ENCODE measurements around the gene CDC42BPB.

The CDC42BPB gene

GRCh38 chr14:102905116-102906108, 151.9 kb downstream of the CDC42BPB start:
- H3K36me3 ChIP-seq (ENCODE audit: control insufficient read depth, insufficient read depth, low read length): peaks cover 36% of the 10 kb centered on the region
- no peaks in the 10 kb centered on the region for H3K27me3 ChIP-seq (ENCODE audit: control insufficient read depth, insufficient read depth, low read length)
- no peak overlapping the region for H3K27ac ChIP-seq (ENCODE audit: low read depth, low read length)
- H3K4me3 ChIP-seq (ENCODE audit: low read depth, low read length): no peak overlapping the region
- peaks cover 14% of the 10 kb centered on the region for H3K9me3 ChIP-seq (ENCODE audit: control insufficient read depth, insufficient read depth, low read depth, low read length)
- no peak overlapping the region for H3K9ac ChIP-seq (ENCODE audit: low read length)
- H3K4me1 ChIP-seq (ENCODE audit: control insufficient read depth, insufficient read depth, low read length): no peaks in the 10 kb centered on the region

- peaks cover 14% of the 10 kb centered on the region for H3K9me3 ChIP-seq (ENCODE audit: control insufficient read depth, insufficient read depth, low read depth, low read length)
- no peaks in the 10 kb centered on the region for H3K4me1 ChIP-seq (ENCODE audit: control insufficient read depth, insufficient read depth, low read length)
- peaks cover 37% of the 10 kb centered on the region for H3K36me3 ChIP-seq (ENCODE audit: control insufficient read depth, insufficient read depth, low read length)
- H3K27ac ChIP-seq (ENCODE audit: low read depth, low read length): peak overlapping the region; percentile 32; the same call in 1 of the 2 replicates
- no peaks in the 10 kb centered on the region for H3K27me3 ChIP-seq (ENCODE audit: control insufficient read depth, insufficient read depth, low read length)
- no peak overlapping the region for H3K4me3 ChIP-seq (ENCODE audit: low read depth, low read length)
- H3K9ac ChIP-seq (ENCODE audit: low read length): no peak overlapping the region
These were observed 153.3 kb downstream of the CDC42BPB start for GRCh38 chr14:102903889-102904512.

GRCh38 chr14:102903248-102903888, 154.0 kb downstream of the CDC42BPB start:
- Histone ChIP-seq H3K4me1 (ENCODE audit: control insufficient read depth, insufficient read depth, low read length) (no peaks in the 10 kb centered on the region), H3K27me3 (ENCODE audit: control insufficient read depth, insufficient read depth, low read length) (no peaks in the 10 kb centered on the region), H3K9ac (ENCODE audit: low read length) (no peak overlapping the region), H3K27ac (ENCODE audit: low read depth, low read length) (peak overlapping the region; percentile 32; the same call in 1 of the 2 replicates), H3K4me3 (ENCODE audit: low read depth, low read length) (no peak overlapping the region), H3K36me3 (ENCODE audit: control insufficient read depth, insufficient read depth, low read length) (peaks cover 37% of the 10 kb centered on the region), H3K9me3 (ENCODE audit: control insufficient read depth, insufficient read depth, low read depth, low read length) (peaks cover 14% of the 10 kb centered on the region)

DNA sequence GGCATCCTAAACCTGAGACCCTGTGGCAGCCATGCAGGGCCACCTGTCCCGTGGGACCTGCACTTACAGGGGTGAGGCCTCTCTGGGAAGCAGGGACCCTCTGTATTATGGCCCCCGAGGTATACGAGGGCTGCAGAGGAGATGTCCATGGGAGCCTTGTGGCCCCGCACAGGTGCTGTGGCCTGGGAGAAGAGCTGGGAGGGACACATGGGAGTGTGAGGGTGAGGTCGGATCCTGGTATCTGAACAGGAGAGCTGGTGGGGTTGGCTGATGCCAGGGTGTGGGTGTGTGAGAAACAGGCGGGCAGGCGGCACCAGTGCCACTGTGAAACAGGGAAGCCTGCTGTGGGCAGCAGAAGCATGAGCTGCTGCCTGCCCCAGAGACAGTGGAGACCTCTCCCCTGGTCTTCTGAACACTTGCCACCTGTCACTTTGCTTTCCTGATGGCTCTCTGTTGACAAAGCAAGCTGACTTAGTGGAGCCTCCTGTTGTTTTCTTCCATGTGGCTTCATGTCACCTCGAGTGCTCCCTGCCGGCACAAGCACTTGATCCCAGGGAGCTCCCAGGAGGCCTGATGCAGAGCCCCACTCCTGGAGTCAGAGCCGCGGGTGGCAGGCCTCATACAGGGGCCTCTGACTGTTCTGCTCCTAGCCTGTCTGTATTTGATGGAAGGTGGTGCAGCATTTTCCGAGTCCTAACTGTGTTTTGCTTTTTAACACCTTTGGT, 154.7 kb downstream of the CDC42BPB start:
- no peaks in the 10 kb centered on the region for H3K4me1 ChIP-seq (ENCODE audit: control insufficient read depth, insufficient read depth, low read length)
- H3K4me3 ChIP-seq (ENCODE audit: low read depth, low read length): no peak overlapping the region
- no peak overlapping the region for H3K27ac ChIP-seq (ENCODE audit: low read depth, low read length)
- no peaks in the 10 kb centered on the region for H3K27me3 ChIP-seq (ENCODE audit: control insufficient read depth, insufficient read depth, low read length)
- peaks cover 36% of the 10 kb centered on the region for H3K36me3 ChIP-seq (ENCODE audit: control insufficient read depth, insufficient read depth, low read length)
- no peak overlapping the region for H3K9ac ChIP-seq (ENCODE audit: low read length)
- H3K9me3 ChIP-seq (ENCODE audit: control insufficient read depth, insufficient read depth, low read depth, low read length): peaks cover 13% of the 10 kb centered on the region

DNA sequence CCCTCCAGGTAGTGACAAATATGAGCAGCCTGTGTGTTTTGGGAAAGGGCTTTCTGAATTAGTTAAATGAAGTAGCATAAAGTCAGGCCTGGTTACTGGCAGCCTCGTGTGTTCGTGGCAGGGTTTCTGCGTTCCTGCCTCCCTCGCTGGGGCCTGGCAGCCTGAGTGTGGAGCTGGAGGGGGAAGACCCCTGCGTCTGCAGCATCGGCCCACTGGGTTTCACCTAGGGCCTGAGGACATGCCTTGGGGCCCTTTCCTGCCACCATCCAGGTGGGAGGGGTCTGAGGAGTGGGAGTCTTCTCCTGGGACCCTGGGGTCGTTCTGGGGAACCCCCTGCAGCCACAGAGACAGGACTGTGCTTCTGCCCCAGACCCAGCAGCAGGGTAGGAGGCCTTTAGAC, 155.3 kb downstream of the CDC42BPB start:
- Histone ChIP-seq H3K4me1 (ENCODE audit: control insufficient read depth, insufficient read depth, low read length) (no peaks in the 10 kb centered on the region), H3K27ac (ENCODE audit: low read depth, low read length) (no peak overlapping the region; the same call in 1 of the 2 replicates), H3K9me3 (ENCODE audit: control insufficient read depth, insufficient read depth, low read depth, low read length) (peaks cover 8% of the 10 kb centered on the region), H3K36me3 (ENCODE audit: control insufficient read depth, insufficient read depth, low read length) (peaks cover 31% of the 10 kb centered on the region), H3K4me3 (ENCODE audit: low read depth, low read length) (no peak overlapping the region), H3K27me3 (ENCODE audit: control insufficient read depth, insufficient read depth, low read length) (no peaks in the 10 kb centered on the region), H3K9ac (ENCODE audit: low read length) (no peak overlapping the region)

DNA sequence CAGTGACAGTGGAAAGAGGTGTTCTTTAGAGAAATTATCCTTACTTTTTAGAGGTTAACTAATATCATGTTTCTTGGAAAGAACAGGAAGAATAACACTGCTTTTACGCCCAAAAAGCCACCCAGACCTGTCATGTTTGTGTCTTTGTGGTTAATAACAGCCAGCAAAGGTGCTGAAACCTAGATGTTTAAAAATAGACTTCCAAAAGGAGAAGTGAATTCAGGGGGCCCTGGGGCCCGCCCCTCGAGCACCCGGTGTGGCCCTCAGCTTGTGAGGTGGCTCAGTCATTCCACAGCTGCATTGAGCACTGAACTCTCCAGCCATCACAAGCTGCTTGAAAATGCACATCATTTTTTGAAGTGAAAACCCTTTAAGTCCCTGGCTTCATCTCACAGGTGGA, 155.7 kb downstream of the CDC42BPB start:
- no peaks in the 10 kb centered on the region for H3K27me3 ChIP-seq (ENCODE audit: control insufficient read depth, insufficient read depth, low read length)
- peaks cover 27% of the 10 kb centered on the region for H3K36me3 ChIP-seq (ENCODE audit: control insufficient read depth, insufficient read depth, low read length)
- no peaks in the 10 kb centered on the region for H3K4me1 ChIP-seq (ENCODE audit: control insufficient read depth, insufficient read depth, low read length)
- H3K4me3 ChIP-seq (ENCODE audit: low read depth, low read length): no peak overlapping the region
- H3K27ac ChIP-seq (ENCODE audit: low read depth, low read length): no peak overlapping the region
- H3K9ac ChIP-seq (ENCODE audit: low read length): no peak overlapping the region
- H3K9me3 ChIP-seq (ENCODE audit: control insufficient read depth, insufficient read depth, low read depth, low read length): peaks cover 4% of the 10 kb centered on the region

DNA sequence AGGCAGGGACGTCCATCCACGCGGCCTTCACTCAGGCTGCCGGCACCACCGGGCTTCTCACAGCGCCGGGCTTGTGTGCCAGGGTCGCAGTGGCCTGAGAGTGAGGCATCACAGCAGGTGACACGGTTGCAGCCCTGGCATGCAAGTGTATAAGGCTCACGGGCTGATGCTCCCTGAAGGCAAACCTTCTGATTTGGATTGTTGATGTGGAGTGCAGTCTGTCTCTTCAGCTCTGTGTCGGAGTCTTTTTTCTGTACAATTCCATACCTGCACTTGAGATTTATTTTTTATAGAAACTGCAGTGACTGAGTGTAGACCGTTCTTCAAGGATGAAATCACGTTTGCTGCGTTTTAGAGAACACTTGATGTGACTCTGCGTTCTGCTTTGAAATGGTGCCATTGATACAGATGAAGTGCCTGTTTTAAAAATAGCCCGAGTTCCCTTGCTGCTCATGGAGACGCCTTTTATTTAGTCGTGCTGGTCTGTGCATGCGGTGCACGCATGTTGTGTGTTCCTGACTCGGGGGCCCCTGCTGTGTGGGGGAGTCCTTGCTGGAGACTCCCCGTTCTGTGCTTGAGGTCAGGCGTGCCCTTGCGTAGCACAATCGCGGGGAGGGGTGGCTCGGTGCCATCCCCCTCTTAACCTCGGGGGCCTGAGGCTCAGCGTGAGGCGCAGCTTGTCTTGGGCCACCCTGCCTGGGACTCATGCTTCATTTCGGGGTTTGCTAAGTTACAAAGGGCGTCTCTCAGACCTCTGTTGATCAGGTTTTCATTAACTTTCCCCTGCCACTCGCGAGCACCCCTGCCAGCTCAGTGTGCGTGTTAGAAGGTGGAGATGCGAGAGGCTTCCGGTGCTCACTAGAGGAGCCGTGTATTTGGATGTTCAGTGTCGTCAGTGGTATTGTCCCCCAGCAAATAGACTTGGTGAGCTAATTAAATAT, 156.4 kb downstream of the CDC42BPB start:
- Histone ChIP-seq H3K9ac (ENCODE audit: low read length) (no peak overlapping the region), H3K4me3 (ENCODE audit: low read depth, low read length) (no peak overlapping the region), H3K36me3 (ENCODE audit: control insufficient read depth, insufficient read depth, low read length) (peaks cover 22% of the 10 kb centered on the region), H3K27me3 (ENCODE audit: control insufficient read depth, insufficient read depth, low read length) (no peaks in the 10 kb centered on the region), H3K27ac (ENCODE audit: low read depth, low read length) (no peak overlapping the region), H3K4me1 (ENCODE audit: control insufficient read depth, insufficient read depth, low read length) (no peaks in the 10 kb centered on the region), H3K9me3 (ENCODE audit: control insufficient read depth, insufficient read depth, low read depth, low read length) (no peaks in the 10 kb centered on the region; the same call in 1 of the 2 replicates)

- peaks cover 14% of the 10 kb centered on the region; the same call in 1 of the 2 replicates for H3K36me3 ChIP-seq (ENCODE audit: control insufficient read depth, insufficient read depth, low read length)
- H3K4me3 ChIP-seq (ENCODE audit: low read depth, low read length): no peak overlapping the region
- no peak overlapping the region for H3K27ac ChIP-seq (ENCODE audit: low read depth, low read length)
- no peaks in the 10 kb centered on the region for H3K4me1 ChIP-seq (ENCODE audit: control insufficient read depth, insufficient read depth, low read length)
- H3K9me3 ChIP-seq (ENCODE audit: control insufficient read depth, insufficient read depth, low read depth, low read length): no peaks in the 10 kb centered on the region
- H3K9ac ChIP-seq (ENCODE audit: low read length): no peak overlapping the region
- no peaks in the 10 kb centered on the region for H3K27me3 ChIP-seq (ENCODE audit: control insufficient read depth, insufficient read depth, low read length)
These were observed 157.8 kb downstream of the CDC42BPB start for GRCh38 chr14:102899516-102899900.

DNA sequence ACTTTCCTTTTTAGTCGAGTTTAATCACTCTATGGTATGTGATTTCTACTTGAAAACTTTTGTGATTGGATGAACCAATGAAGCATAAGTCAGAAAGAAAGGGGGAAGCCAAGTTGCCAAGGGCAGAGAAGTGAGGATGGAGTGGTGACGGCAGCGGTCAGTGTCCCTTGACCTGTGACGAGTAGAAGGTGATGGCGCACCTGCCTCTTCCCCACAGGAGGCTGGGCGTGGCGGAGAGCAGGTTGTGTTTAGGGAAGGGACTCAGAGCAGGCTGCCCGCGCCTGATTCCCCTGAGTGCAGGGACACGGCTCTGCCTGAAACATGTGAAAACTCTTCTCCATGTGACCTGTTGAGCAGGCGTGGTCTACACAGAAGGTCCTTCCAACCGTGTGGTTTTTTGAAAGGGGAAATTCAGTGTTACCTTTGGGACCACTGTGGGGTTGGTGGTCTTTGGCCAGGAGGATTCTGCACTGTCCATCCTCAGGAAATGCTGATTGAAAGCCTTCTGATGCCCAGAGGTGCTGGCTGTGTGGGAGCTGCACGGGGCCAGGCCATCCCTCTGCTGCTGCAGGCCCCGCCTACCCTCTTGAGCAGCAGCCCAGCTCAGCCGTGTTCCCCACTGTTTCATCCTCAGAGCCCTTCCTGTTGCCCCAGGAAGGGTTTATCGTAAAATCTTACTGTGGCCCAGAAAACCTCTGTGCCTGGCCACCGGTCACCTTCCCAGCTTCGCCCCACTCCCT, 158.4 kb downstream of the CDC42BPB start:
- H3K9ac ChIP-seq (ENCODE audit: low read length): no peak overlapping the region

More for the DNA sequence above, 158.4 kb downstream of the CDC42BPB start:
- H3K9me3 ChIP-seq (ENCODE audit: control insufficient read depth, insufficient read depth, low read depth, low read length): no peaks in the 10 kb centered on the region
- no peak overlapping the region for H3K4me3 ChIP-seq (ENCODE audit: low read depth, low read length)
- H3K27ac ChIP-seq (ENCODE audit: low read depth, low read length): no peak overlapping the region
- H3K27me3 ChIP-seq (ENCODE audit: control insufficient read depth, insufficient read depth, low read length): no peaks in the 10 kb centered on the region
- H3K4me1 ChIP-seq (ENCODE audit: control insufficient read depth, insufficient read depth, low read length): no peaks in the 10 kb centered on the region
- H3K36me3 ChIP-seq (ENCODE audit: control insufficient read depth, insufficient read depth, low read length): peaks cover 14% of the 10 kb centered on the region; the same call in 1 of the 2 replicates

All from HUES6 (cell line).